Activated CD8-positive, alpha-beta T cell treated with anti-CD3 and anti-CD28 coated beads for 36 hours (primary cell): ENCODE data around the gene AFAP1. TPM values are rescaled to one million over a fixed set of nuclear protein-coding genes. Genes with fewer than 3 reads are reported as not detected.

Experiments
- ATAC-seq: fragments of 200-7000 bp; cut with Tn5 transposase; one replicate; pipeline ENCODE4 v1.10.0; 2021; ENCODE audit warnings: mild to moderate bottlenecking, moderate library complexity
- CTCF ChIA-PET: fragments of 350-600 bp; sonication (Branson Sonifier 250); formaldehyde crosslinking; loops from one replicate; lab custom pipeline; 2021; ENCODE audit warnings: antibody characterized with exemption; lab: Charles Lee
- POLR2A ChIA-PET: fragments of 350-600 bp; sonication (Branson Sonifier 250); formaldehyde crosslinking; loops from one replicate; lab custom pipeline; 2021; ENCODE audit warnings: antibody characterized with exemption; lab: Charles Lee
- DNase-seq: peaks from one replicate; pipeline ENCODE4 v3.0.0-alpha.2; 2020
- H3K27ac Mint-ChIP-seq: one replicate; pipeline ENCODE4 v1.8.0; 2021; ENCODE audit warnings: mild to moderate bottlenecking, mixed read lengths
- H3K27me3 Mint-ChIP-seq: one replicate; pipeline ENCODE4 v1.8.0; 2021; ENCODE audit warnings: mixed read lengths
- H3K36me3 Mint-ChIP-seq: one replicate; pipeline ENCODE4 v1.8.0; 2021; ENCODE audit warnings: low read depth, mixed read lengths
- H3K4me1 Mint-ChIP-seq: one replicate; pipeline ENCODE4 v1.8.0; 2021; ENCODE audit warnings: low read depth, mixed read lengths
- H3K4me3 Mint-ChIP-seq: one replicate; pipeline ENCODE4 v1.8.0; 2021; ENCODE audit warnings: mild to moderate bottlenecking, moderate library complexity, mixed read lengths
- H3K9me3 Mint-ChIP-seq: one replicate; pipeline ENCODE4 v1.8.0; 2021; ENCODE audit warnings: mixed read lengths
- CTCF ChIP-seq: fragments of 200-600 bp; IDR thresholded peaks from one replicate; pipeline ENCODE4 v1.8.0; 2022; ENCODE audit warnings: antibody characterized with exemption, mild to moderate bottlenecking
- intact Hi-C: fragments of 100-400 bp; cut with micrococcal nuclease; formaldehyde crosslinking; loops from one replicate; pipeline ENCODE4 v1.10.0; 2022
- total RNA-seq, 2 experiments: library from RNA; stranded (reverse); gene quantifications; one replicate each; pipeline ENCODE4 v1.2.3, GENCODE V29; 2021

AFAP1 gene
- total RNA-seq, 2 experiments from 2014 or later, result 25.5 to 26.5 TPM

GRCh38 chr4:7810783-7811535 lies 128.7 kb downstream of the AFAP1 start:
- Mint-ChIP-seq H3K36me3 (peaks cover 16% of the 10 kb centered on the region), H3K27ac (no peak overlapping the region), H3K9me3 (no peaks in the 10 kb centered on the region), H3K27me3 (no peaks in the 10 kb centered on the region), H3K4me3 (no peak overlapping the region), H3K4me1 (peaks cover 2% of the 10 kb centered on the region)
- ATAC-seq (no peak), DNase-seq (no peak)
- ChIA-PET POLR2A (no interaction called here), CTCF (interaction anchor here (1.2 kb wide), 1 partner anchor 9 kb away, joined by 4 read pairs; no protein-coding TSS in a partner anchor)
- TF ChIP-seq CTCF, result no peak
- intact Hi-C loops, result no loop called here

- TF ChIP-seq CTCF, result no peak
- intact Hi-C loops, result no loop called here
- DNase-seq (no peak), ATAC-seq (no peak)
- Mint-ChIP-seq H3K4me1 (peaks cover 5% of the 10 kb centered on the region), H3K27ac (no peak overlapping the region), H3K9me3 (no peaks in the 10 kb centered on the region), H3K27me3 (no peaks in the 10 kb centered on the region), H3K4me3 (no peak overlapping the region), H3K36me3 (peaks cover 7% of the 10 kb centered on the region)
- ChIA-PET POLR2A (no interaction called here), CTCF (interaction anchor here (8.9 kb wide), 1 partner anchor 178 kb away, joined by 133 read pairs; no protein-coding TSS in a partner anchor)
Measured at GRCh38 chr4:7808752-7809151, 130.9 kb downstream of the AFAP1 start.

- no peaks in the 10 kb centered on the region for H3K9me3 Mint-ChIP-seq
- ATAC-seq (no peak), DNase-seq (no peak)
- H3K36me3 Mint-ChIP-seq, result peaks cover 7% of the 10 kb centered on the region
- CTCF ChIA-PET, result interaction anchor here (1.8 to 8.9 kb wide), 2 partner anchors 36 to 179 kb away, joined by 5 to 133 read pairs; no protein-coding TSS in a partner anchor
- H3K27me3 Mint-ChIP-seq, result no peaks in the 10 kb centered on the region
- POLR2A ChIA-PET, result no interaction called here
- intact Hi-C loops, result no loop called here
- peaks cover 5% of the 10 kb centered on the region for H3K4me1 Mint-ChIP-seq
- no peak overlapping the region for H3K4me3 Mint-ChIP-seq
- no peak overlapping the region for H3K27ac Mint-ChIP-seq
- TF ChIP-seq CTCF, result no peak
Measured at GRCh38 chr4:7808181-7808580, 131.5 kb downstream of the AFAP1 start.

- Mint-ChIP-seq H3K9me3 (no peaks in the 10 kb centered on the region), H3K4me3 (no peak overlapping the region), H3K4me1 (peaks cover 5% of the 10 kb centered on the region), H3K27ac (no peak overlapping the region), H3K36me3 (peaks cover 7% of the 10 kb centered on the region), H3K27me3 (no peaks in the 10 kb centered on the region)
- ChIA-PET POLR2A (interaction anchor here (1.2 to 1.3 kb wide), 2 partner anchors 44 to 54 kb away, joined by 3 read pairs; no protein-coding TSS in a partner anchor), CTCF (interaction anchor here (1.8 to 8.9 kb wide), 2 partner anchors 37 to 180 kb away, joined by 5 to 133 read pairs; no protein-coding TSS in a partner anchor)
- ATAC-seq (no peak), DNase-seq (no peak)
- TF ChIP-seq CTCF, result no peak
- intact Hi-C loops, result no loop called here
Measured at GRCh38 chr4:7807351-7807921, 132.2 kb downstream of the AFAP1 start.
